GM19372 (cell line): ENCODE measurements around the gene HPSE.
"Not testable (repeated sequence)": the region's sequence is repeated elsewhere in the genome, so short reads cannot be mapped to it uniquely, and the experiment has no call there.

ENCODE experiments used
- ATAC-seq: cut with Tn5 transposase; IDR thresholded peaks from one replicate; pipeline ENCODE4 v1.9.1; 2021; ENCODE audit warnings: mild to moderate bottlenecking, low read depth, moderate library complexity; ENCODE audit not compliant: unreplicated experiment

HPSE gene

DNA sequence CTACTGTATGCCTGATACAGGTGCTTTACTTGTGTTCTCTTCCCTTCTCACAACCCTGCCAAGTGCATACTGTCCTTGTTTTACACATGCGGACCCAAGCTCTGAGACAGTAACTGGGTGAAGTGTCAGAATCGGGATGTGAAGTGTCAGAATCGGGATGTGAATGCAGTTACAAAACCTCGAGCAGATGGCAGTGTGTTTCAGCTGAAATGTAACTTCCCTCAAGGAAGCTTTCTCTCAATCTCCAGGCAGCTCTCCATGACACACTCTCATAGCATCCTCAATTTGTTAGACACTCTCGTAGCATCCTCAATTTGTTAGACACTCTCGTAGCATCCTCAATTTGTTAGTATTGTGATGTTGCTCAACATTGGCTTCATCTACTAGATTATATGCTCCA, 1.1 kb upstream of the HPSE start:
- no peak for ATAC-seq

DNA sequence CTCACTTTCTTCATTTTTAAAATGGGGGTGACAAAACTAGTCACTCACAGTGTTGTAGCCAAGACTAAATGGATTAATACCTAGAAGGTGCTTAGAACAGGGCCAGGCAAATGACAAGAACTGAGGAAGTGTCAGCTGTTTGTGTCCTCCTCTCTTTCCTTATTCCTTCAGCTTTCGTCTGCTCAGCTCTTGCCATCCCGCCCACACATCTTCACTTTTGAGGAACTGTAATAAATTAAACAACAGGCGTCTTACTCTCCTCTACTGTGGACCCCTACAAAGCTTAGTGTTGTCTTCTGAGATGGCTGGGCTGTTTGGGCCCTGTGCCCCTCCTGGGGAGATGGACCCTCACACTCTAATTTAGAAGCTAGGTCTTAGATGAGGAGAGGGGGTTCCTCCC, 2.7 kb downstream of the HPSE start:
- ATAC-seq = no peak

- ATAC-seq = no peak
Observed at GRCh38 chr4:83329521-83330110, 5.0 kb downstream of the HPSE start.

DNA sequence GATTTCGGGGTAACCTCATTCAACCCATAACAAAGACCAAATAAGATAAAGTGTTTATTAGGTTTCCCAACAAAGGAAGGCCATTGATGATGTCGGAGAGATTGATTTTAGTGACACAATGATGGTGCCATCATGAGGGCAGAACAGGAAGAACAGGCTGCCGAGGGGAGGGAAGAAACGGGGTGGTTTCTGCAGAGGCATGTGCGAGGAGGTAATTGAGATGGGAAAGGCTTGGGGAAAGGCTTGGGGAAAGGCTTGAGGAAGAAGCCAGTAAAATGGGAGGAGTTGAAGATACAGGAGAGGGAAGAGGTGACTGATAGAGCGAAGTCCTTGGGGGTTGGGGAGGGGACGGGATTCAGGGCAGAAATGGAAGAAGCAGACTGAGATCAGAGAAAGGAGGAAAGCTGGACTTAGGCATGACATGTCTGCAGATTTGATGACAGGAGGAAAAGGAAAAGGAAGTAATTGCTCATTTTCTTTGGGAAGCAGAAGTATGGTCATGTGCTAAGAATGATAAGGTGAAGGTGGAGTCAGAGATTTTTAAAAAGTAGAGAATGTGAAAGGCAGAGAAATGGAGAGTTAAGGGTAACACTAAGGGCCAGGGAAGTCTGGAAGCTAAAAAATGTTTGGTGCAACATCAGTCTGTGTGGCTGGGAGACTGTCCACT, 6.0 kb downstream of the HPSE start:
- ATAC-seq = no peak

- no peak for ATAC-seq
Observed at GRCh38 chr4:83326546-83326945, 8.1 kb downstream of the HPSE start.

GRCh38 chr4:83325306-83325705, 9.3 kb downstream of the HPSE start:
- not testable (repeated sequence) for ATAC-seq

DNA sequence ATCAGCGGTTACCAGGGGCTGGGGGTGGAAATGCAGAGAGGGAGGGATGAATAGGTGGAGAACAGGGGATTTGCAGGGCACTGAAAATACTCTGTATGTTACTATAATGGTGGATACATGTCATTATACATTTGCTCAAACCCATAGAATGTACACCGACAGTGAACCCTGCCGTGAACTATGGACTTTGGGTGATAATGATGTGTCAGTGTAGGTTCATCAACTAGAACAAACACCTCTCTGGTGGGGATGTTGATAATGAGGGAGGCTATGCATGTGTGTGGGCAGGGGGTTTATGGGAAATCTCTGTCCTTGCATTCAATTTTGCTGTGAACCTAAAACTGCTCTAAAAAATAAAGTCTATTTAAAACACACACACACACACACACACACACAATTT, 11.5 kb downstream of the HPSE start:
- no peak for ATAC-seq

- no peak for ATAC-seq
Observed at GRCh38 chr4:83320548-83320947, 14.1 kb downstream of the HPSE start.

- no peak for ATAC-seq
Observed at GRCh38 chr4:83318666-83319065, 16.0 kb downstream of the HPSE start.

DNA sequence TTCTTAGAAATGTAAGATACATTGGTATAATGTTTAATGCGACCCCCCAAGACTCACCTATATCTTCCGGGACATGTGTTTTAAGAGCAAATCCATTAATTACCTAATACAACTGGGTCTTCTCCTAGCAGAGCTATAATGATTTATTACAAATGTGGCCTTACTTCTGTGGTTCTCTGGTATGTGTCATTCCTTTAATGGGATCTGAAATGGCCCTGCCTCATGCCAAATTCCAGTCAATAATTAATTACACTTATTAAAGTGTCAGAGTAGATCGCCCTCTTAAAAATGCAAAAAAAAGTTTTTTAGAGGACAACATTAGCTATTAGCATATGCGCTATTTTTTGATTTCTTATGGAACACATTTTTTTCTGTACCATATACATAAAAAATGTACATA, 17.0 kb downstream of the HPSE start:
- no peak for ATAC-seq

DNA sequence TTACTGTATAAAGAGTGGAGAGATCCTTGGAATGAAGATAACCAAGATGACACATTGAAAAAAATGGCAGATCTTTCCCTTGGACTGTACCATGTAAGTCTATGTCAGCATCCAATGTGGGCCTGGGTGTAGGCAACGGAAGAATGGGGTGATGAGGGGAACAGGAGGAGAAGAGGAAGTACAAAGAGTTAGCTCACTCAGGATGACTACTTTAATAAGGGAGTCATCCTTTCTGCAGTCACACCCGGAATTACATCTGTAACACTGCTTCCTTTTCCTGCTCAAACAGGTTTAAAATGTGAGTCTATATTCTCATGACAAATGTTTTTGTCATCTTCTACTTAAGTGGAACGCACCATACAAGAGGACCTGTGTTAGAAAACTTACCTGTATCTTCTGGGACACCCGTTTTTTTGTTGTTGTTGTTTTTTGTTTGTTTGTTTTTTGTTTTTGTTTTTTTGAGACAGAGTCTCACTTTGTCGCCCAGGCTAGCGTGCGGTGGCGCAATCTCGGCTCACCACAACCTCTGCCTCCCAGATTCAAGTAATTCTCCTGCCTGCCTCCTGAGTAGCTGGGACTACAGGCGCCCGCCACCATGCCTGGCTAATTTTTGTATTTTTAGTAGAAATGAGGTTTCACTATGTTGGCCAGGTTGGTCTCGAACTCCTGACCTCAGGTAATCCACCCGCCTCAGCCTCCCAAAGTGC, 18.0 kb downstream of the HPSE start:
- no peak for ATAC-seq

DNA sequence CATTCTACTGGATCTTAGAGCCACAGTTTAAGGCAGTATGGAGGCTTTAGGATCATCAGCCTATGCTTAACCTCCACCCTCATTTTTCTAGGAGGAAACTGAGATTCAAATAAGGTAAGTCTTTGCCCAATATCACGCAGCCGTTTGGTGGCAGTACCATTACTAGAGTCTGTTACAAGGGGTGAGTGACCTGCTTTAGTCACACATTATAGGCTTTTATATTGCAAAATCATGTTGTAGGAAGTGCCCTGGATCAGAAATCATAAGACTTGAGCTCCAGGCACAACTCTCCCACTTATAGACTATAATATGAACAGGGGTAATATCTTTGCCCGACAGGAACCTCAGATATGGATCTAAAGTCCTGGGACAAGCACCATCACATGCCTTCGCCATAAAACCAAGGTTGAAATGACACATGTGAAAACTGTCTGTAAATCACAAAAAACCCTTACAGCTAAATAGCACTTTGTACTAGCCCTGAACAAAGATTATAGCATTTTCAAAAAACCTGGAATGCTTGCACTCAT, 19.2 kb downstream of the HPSE start:
- no peak for ATAC-seq

GRCh38 chr4:83308672-83309071, 26.0 kb downstream of the HPSE start:
- ATAC-seq = no peak

DNA sequence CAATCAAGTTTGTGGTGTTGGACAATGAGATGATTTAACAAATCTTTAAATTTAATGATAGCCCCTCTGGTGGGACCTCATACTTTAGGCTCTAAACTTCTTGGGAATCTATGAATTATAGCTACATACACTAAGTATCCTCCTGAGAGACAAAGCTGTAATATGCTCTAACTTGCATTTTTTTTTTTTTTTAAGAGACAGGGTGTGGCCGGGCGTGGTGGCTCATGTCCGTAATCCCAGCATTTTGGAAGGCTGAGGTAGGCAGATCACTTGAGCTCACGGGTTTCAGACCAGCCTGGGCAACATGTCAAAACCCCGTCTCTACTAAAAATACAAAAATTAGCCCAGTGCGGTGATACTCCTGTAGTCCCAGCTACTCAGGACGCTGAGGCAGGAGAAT, 26.7 kb downstream of the HPSE start:
- ATAC-seq = no peak

GRCh38 chr4:83305187-83305586, 29.5 kb downstream of the HPSE start:
- ATAC-seq = no peak

GRCh38 chr4:83297548-83298260, 36.9 kb downstream of the HPSE start:
- ATAC-seq = no peak

DNA sequence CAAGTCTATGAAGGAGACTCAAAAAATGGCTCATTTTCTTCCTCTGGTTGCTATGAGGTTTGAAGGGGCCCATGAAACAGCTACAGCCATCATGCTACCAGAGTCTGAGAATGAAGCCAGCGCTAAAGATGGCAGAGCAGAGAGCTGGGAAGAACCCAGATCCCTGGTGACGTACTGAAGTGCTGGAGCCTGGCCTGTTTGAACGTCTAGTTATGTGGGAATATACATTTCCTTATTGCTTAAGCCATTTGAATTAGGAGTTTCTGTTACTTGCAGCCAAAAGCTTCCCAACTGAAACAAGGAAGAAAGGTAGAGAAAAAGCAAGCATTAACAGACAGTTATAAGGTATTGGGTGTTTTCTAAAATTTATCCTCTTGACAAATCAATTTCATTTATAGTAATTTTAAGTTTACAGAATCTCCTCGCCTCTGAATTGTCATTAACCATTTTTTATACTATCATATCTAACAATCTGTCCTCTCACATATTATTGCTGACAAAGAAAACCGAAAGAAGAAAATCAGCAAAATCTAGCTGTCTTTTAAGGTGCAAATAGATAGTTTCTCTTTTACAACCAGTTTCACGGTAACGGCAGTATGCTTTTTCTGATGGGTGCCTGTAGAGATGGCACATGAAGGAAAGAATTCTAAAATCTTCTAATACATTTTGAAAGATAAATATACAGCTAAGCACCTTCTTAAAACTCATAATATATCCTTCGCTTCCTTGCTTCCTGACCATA, 41.2 kb downstream of the HPSE start:
- ATAC-seq = no peak

DNA sequence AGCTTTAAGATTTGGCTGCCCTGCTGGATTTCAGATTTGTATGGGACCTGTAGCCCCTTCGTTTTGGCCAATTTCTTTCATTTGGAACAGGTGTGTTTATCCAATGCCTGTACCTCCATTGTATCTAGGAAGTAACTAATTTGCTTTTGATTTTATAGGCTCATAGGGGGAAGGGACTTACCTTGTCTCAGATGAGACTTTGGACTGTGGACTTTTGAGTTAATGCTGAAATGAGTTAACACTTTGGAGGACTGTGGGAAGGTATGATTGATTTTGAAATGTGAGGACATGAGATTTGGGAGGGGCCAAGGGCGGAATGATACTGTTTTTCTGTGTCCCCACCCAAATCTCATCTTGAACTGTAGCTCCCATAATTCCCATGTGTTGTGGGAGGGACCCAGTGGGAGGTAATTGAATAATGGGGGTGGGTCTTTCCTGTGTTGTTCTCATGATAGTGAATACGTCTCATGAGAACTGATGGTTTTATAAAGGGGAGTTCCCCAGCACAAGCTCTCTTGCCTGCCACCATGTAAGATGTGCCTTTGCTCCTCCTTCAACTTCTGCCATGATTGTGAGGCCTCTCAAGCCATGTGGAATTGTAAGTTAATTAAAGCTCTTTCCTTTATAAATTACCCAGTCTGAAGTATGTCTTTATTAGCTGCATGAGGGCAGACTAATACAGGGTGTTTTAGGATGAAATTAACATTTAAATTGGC, 44.4 kb downstream of the HPSE start:
- ATAC-seq = not testable (repeated sequence)

- ATAC-seq = not testable (repeated sequence)
Observed at GRCh38 chr4:83288381-83288780, 46.3 kb downstream of the HPSE start.

- no peak for ATAC-seq
Observed at GRCh38 chr4:83285055-83285407, 49.6 kb downstream of the HPSE start.
